GM18909 (cell line): Measurements from ENCODE around the gene CLIP2.
"Not testable (repeated sequence)": the region's sequence is repeated elsewhere in the genome, so short reads cannot be mapped to it uniquely, and the experiment has no call there.

Experiments
- ATAC-seq: cut with Tn5 transposase; IDR thresholded peaks from one replicate; pipeline ENCODE4 v1.9.1; 2021; ENCODE audit warnings: mild to moderate bottlenecking; ENCODE audit not compliant: unreplicated experiment, poor library complexity

Gene CLIP2

GRCh38 chr7:74364061-74364460, 74.9 kb downstream of the CLIP2 start:
- ATAC-seq: no peak

GRCh38 chr7:74365322-74366022, 76.3 kb downstream of the CLIP2 start:
- ATAC-seq: no peak

- no peak for ATAC-seq
Measured at GRCh38 chr7:74371381-74372341, 82.5 kb downstream of the CLIP2 start.

- ATAC-seq: no peak
Measured at GRCh38 chr7:74372511-74373111, 83.4 kb downstream of the CLIP2 start.

GRCh38 chr7:74373536-74373935, 84.3 kb downstream of the CLIP2 start:
- no peak for ATAC-seq

- no peak for ATAC-seq
Measured at GRCh38 chr7:74375726-74376220, 86.6 kb downstream of the CLIP2 start.

- ATAC-seq: no peak
Measured at GRCh38 chr7:74376256-74377036, 87.2 kb downstream of the CLIP2 start.

GRCh38 chr7:74379938-74380337, 90.7 kb downstream of the CLIP2 start:
- no peak for ATAC-seq

- ATAC-seq: no peak
Measured at GRCh38 chr7:74380720-74381119, 91.5 kb downstream of the CLIP2 start.

- not testable (repeated sequence) for ATAC-seq
Measured at GRCh38 chr7:74384086-74384485, 94.9 kb downstream of the CLIP2 start.

GRCh38 chr7:74384854-74385253, 95.6 kb downstream of the CLIP2 start:
- not testable (repeated sequence) for ATAC-seq

GRCh38 chr7:74387606-74388005, 98.4 kb downstream of the CLIP2 start:
- ATAC-seq: no peak

- no peak for ATAC-seq
Measured at GRCh38 chr7:74388880-74389415, 99.7 kb downstream of the CLIP2 start.

- ATAC-seq: not testable (repeated sequence)
Measured at GRCh38 chr7:74393722-74394121, 104.5 kb downstream of the CLIP2 start.

GRCh38 chr7:74394601-74395000, 105.4 kb downstream of the CLIP2 start:
- not testable (repeated sequence) for ATAC-seq

GRCh38 chr7:74395745-74396311, 106.6 kb downstream of the CLIP2 start:
- no peak for ATAC-seq

- no peak for ATAC-seq
Measured at GRCh38 chr7:74396993-74397392, 107.8 kb downstream of the CLIP2 start.

GRCh38 chr7:74398426-74398825, 109.2 kb downstream of the CLIP2 start:
- ATAC-seq: no peak

- no peak for ATAC-seq
Measured at GRCh38 chr7:74399006-74399405, 109.8 kb downstream of the CLIP2 start.
